ENCODE data around the gene MERTK.

DNA sequence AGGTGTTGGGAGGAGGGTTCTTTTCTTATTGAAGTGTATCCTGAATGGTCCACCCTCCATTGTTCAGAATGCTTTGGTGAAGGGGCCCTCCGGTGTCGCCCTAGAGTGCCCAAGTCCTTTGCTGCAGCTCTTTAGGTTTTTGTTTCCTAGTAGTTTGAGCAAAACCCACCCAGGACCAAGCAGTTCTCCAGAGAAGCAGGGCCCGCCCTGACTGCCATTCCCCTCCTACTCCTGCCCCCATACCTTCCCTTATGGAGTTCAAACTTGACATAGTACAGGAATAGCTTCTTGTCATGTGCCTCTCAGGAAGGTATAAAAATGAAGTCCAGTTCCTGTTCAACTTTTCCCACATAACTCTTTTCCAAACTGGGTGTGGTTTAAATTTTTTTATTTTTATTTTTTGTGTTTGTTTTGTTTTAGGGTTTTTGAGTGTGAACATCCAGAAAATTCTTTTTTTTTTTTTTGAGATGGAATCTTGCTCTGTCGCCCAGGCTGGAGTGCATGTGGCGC is 5.6 kb downstream of the MERTK start:
- TF ChIP-seq CTCF (IDR thresholded peaks at IDR 0.05; ENCODE audit: insufficient read depth, low read depth, low read length): no peak
- no peak for TF ChIP-seq EZH2 (IDR thresholded peaks at IDR 0.05; ENCODE audit: insufficient read depth, low read length)

All from astrocyte (in vitro differentiated cells and primary cell).